ENCODE data around the gene PAFAH1B1. TPM values are rescaled to one million over a fixed set of nuclear protein-coding genes. Genes with fewer than 3 reads are reported as not detected.

Gene PAFAH1B1
- total RNA-seq, 1 donor from 2014 or later = 138 TPM

DNA sequence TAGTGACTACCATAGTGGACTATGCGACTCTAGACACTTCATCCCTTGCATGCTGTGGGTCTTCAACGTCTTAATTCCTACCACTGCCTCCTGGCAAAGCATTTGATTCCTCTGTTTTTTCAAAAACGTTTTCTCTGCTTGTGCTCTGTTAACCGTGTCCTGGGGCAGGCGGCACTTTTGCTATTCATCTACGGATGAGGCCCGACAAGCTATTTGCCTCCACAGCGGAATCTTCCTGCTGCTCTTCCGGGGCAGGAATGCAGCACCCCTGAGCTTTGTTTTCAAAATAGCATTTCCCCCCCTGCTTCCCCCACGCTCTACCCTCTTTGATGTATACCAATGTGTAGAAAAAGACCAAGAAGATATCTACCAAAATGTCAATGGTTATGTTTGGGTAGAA is 42.0 kb upstream of the PAFAH1B1 start:
- Mint-ChIP-seq H3K27me3 (peaks cover 13% of the 10 kb centered on the region), H3K9me3 (no peaks in the 10 kb centered on the region), H3K36me3 (ENCODE audit: low read depth) (no peaks in the 10 kb centered on the region), H3K4me3 (no peak overlapping the region), H3K4me1 (no peaks in the 10 kb centered on the region), H3K27ac (no peak overlapping the region)
- intact Hi-C loops (cut with micrococcal nuclease) = no loop called here
- DNase-seq (no peak), ATAC-seq (ENCODE audit: low read depth) (no peak)
- ChIA-PET CTCF (no interaction called here), POLR2A (no interaction called here)
- TF ChIP-seq, protein P1, sequence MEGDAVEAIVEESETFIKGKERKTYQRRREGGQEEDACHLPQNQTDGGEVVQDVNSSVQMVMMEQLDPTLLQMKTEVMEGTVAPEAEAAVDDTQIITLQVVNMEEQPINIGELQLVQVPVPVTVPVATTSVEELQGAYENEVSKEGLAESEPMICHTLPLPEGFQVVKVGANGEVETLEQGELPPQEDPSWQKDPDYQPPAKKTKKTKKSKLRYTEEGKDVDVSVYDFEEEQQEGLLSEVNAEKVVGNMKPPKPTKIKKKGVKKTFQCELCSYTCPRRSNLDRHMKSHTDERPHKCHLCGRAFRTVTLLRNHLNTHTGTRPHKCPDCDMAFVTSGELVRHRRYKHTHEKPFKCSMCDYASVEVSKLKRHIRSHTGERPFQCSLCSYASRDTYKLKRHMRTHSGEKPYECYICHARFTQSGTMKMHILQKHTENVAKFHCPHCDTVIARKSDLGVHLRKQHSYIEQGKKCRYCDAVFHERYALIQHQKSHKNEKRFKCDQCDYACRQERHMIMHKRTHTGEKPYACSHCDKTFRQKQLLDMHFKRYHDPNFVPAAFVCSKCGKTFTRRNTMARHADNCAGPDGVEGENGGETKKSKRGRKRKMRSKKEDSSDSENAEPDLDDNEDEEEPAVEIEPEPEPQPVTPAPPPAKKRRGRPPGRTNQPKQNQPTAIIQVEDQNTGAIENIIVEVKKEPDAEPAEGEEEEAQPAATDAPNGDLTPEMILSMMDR (IDR thresholded peaks at IDR 0.05) = no peak

DNA sequence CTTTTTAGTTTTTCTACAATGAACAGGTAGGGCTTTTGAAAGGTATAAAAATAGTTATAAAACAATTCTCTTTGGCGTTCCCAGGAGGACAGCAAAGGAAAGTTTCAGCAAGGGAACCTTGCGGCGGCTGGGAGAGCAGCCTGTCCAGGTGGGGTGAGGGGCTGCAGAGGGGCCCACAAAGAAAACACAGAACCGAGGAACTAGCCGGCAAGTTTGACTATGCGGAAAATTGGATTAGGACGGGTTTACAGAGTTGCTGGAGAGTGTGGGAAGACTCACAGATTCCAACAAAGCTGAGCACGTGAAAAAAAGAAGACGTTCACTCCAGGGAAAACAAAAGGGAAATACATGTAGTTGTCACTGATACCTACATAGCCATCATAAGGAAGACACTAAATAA is 41.5 kb upstream of the PAFAH1B1 start:
- POLR2A ChIA-PET = no interaction called here
- Mint-ChIP-seq H3K4me1 (no peaks in the 10 kb centered on the region), H3K27ac (no peak overlapping the region), H3K27me3 (peaks cover 13% of the 10 kb centered on the region), H3K9me3 (no peaks in the 10 kb centered on the region), H3K4me3 (no peak overlapping the region), H3K36me3 (ENCODE audit: low read depth) (no peaks in the 10 kb centered on the region)
- ATAC-seq (ENCODE audit: low read depth) (no peak), DNase-seq (no peak)
- CTCF ChIA-PET = interaction anchor here (0.5 kb wide), 1 partner anchor 15 kb away, joined by 3 read pairs; no protein-coding TSS in a partner anchor
- TF ChIP-seq, protein P1 (IDR thresholded peaks at IDR 0.05) = no peak
- intact Hi-C loops (cut with micrococcal nuclease) = no loop called here

DNA sequence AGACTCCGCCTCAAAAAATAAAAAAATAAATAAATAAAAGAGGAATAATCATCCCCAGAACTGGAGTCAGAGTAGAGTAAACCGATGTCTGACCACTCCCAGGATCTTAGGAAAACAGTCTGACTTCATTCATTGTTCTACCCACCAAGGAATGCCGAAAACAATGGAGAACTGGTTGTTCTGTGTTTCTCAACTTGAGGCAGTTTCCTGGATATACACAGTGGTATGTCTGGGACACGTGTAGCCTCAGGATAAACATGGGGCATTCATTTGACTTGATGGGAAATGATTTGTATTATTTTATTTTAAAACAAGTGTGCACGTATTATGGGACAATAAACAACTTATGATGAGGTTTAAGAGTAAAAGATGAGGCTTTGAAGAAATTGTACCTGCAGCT is 32.8 kb upstream of the PAFAH1B1 start:
- ChIA-PET CTCF (no interaction called here), POLR2A (no interaction called here)
- Mint-ChIP-seq H3K9me3 (peaks cover 3% of the 10 kb centered on the region), H3K27ac (no peak overlapping the region), H3K36me3 (ENCODE audit: low read depth) (no peaks in the 10 kb centered on the region), H3K27me3 (peaks cover 9% of the 10 kb centered on the region), H3K4me3 (no peak overlapping the region), H3K4me1 (peaks cover 4% of the 10 kb centered on the region)
- TF ChIP-seq, protein P1 (IDR thresholded peaks at IDR 0.05) = no peak
- DNase-seq (no peak), ATAC-seq (ENCODE audit: low read depth) (no peak)
- intact Hi-C loops (cut with micrococcal nuclease) = no loop called here

DNA sequence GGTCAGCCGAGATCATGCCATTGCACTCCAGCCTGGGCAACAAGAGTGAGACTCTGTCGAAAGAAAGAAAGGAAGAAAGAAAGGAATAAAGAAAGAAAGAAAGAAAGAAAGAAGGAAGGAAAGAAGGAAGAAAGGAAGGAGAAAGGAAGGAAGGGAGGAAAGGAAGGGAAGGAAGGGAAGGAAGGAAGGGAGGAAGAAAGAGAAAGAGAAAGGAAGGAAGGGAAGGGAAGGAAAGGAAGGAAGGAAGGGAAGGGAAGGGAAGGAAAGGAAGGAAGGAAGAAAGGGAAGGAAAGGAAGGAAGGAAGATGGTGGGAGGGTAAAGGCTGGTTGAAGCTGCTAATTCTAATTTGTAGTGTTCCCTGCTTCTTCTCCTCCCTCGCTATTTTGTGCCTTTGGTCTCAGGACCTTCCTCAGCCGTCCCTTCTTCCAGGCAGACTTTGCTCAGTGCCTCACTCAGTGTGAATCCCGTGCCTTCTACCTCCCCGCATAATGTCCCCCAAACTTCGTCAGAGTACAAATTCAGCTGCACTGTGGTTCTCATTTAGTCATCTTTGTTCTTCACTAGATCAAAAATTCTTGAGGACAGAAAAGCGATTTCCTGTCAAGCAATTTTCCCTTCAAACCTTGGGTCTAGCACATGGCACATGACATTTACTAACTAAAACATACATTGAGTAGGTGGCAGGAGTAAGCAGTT is 31.1 kb upstream of the PAFAH1B1 start:
- TF ChIP-seq, protein P1 (IDR thresholded peaks at IDR 0.05) = no peak
- Mint-ChIP-seq H3K4me1 (peaks cover 4% of the 10 kb centered on the region), H3K36me3 (ENCODE audit: low read depth) (no peaks in the 10 kb centered on the region), H3K27ac (no peak overlapping the region), H3K4me3 (no peak overlapping the region), H3K9me3 (peaks cover 3% of the 10 kb centered on the region), H3K27me3 (peaks cover 5% of the 10 kb centered on the region)
- ATAC-seq (ENCODE audit: low read depth) (no peak), DNase-seq (no peak)
- intact Hi-C loops (cut with micrococcal nuclease) = no loop called here
- ChIA-PET POLR2A (interaction anchor here (0.6 to 0.7 kb wide), 2 partner anchors 11 to 22 kb away, joined by 3 to 4 read pairs; no protein-coding TSS in a partner anchor), CTCF (no interaction called here)

DNA sequence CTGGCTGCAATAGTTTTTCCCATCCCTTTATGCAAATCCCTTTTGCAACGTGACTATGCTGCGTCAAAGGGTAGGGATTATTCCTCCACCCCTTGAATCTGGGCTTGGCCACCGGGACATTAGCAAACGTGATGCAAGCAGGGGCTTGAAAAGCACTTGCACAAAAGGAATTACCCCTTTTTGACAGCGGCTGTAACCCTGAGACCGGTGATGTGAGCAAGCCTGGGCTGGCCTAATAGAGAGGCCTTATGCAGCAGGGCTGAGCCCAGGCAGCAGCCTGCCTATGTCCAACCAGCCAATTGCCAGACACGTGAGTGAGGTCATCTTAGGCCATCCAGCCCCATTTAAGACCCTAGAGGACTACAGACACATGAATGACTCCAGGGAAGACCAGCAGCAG is 30.4 kb upstream of the PAFAH1B1 start:
- H3K27me3 Mint-ChIP-seq = peaks cover 4% of the 10 kb centered on the region
- ChIA-PET CTCF (no interaction called here), POLR2A (no interaction called here)
- H3K4me1 Mint-ChIP-seq = peaks cover 2% of the 10 kb centered on the region
- peaks cover 3% of the 10 kb centered on the region for H3K9me3 Mint-ChIP-seq
- TF ChIP-seq, protein P1 (IDR thresholded peaks at IDR 0.05) = no peak
- no peak overlapping the region for H3K4me3 Mint-ChIP-seq
- intact Hi-C loops (cut with micrococcal nuclease) = no loop called here
- DNase-seq = no peak
- H3K27ac Mint-ChIP-seq = no peak overlapping the region
- ATAC-seq (ENCODE audit: low read depth) = no peak
- no peaks in the 10 kb centered on the region for H3K36me3 Mint-ChIP-seq (ENCODE audit: low read depth)

Data from activated B cell treated with CpG ODN at 0.5 μM for 24 hours (primary cell).